ENCODE measurements around the gene VPS18.

Gene VPS18

DNA sequence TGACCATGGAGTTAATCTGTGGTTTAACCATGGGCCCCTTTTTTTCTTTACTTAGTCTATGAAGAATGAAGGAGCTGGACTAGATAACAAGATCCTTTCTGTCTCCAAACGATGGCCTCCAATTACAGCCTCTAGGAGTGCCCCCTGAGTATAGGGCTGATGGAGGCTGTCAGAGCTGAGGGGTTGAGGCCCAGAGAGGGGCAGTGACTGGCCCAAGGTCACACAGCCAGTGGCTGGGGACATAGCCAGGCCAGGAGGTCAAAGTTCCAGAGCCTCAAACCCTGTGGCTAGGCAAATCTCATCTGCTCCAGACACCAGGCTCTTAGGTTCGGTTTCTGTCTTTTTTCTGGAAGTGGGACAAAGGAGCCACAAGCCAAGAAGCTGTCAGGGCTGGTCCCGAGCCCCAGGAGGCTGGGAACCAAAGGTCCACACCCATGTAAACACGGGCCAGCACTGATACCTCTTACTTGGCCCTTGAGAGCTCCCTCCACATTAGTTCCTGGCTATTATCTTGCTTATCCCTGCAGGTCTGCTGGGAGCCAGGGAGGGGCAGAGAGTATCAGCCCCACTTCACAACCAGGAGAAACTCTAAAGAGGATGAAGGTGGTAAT lies 30.5 kb upstream of the VPS18 start:
- Histone ChIP-seq H3K4me3 (ENCODE audit: low read depth, low read length) (no peak overlapping the region), H3K9me3 (no peaks in the 10 kb centered on the region), H3K27me3 (no peaks in the 10 kb centered on the region), H3K36me3 (no peaks in the 10 kb centered on the region), H3K4me1 (no peaks in the 10 kb centered on the region)
- TF ChIP-seq, protein P1, sequence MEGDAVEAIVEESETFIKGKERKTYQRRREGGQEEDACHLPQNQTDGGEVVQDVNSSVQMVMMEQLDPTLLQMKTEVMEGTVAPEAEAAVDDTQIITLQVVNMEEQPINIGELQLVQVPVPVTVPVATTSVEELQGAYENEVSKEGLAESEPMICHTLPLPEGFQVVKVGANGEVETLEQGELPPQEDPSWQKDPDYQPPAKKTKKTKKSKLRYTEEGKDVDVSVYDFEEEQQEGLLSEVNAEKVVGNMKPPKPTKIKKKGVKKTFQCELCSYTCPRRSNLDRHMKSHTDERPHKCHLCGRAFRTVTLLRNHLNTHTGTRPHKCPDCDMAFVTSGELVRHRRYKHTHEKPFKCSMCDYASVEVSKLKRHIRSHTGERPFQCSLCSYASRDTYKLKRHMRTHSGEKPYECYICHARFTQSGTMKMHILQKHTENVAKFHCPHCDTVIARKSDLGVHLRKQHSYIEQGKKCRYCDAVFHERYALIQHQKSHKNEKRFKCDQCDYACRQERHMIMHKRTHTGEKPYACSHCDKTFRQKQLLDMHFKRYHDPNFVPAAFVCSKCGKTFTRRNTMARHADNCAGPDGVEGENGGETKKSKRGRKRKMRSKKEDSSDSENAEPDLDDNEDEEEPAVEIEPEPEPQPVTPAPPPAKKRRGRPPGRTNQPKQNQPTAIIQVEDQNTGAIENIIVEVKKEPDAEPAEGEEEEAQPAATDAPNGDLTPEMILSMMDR (IDR thresholded peaks at IDR 0.05; ENCODE audit: low read depth, low read length): no peak
- no peak for DNase-seq

DNA sequence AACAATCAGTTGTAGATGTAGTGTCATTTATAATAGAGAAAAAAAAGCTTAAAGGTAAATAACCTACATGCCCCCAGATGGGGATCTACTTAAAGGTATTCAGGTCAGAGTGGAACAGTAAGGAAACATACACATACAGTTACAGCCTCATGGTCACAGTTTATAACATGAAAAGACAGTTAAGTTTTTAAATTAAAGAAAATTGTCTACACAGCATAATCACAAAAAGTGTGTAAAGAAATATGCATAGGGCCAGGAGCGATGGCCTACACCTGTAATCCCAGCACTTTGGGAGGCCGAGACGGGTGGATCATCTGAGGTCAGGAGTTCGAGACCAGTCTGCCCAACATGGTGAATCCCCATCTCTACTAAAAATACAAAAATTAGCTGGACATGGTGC lies 27.1 kb upstream of the VPS18 start:
- Histone ChIP-seq H3K4me1 (no peaks in the 10 kb centered on the region), H3K9me3 (no peaks in the 10 kb centered on the region), H3K4me3 (ENCODE audit: low read depth, low read length) (no peak overlapping the region), H3K36me3 (no peaks in the 10 kb centered on the region), H3K27me3 (no peaks in the 10 kb centered on the region)
- TF ChIP-seq, protein P1 (IDR thresholded peaks at IDR 0.05; ENCODE audit: low read depth, low read length): no peak
- no peak for DNase-seq

DNA sequence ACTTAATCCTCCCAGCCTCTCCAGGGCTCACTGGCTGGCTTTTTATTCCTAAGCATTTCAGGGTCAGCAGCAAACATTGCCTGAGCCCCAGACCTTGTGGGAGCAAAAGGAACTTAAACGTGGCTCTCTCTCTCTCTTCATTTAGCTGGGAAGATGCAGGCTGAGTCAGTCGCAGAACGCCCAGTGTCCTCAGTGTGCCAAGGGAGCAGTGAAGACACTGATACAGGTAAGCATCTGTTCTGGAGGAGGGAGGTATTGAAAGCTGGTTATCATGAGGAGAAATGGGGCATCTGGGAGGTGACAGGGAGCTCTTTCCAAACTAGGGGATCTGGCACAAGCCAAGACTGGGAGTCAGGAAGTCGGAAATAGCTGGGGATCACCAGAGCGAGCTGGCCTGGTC lies 24.6 kb upstream of the VPS18 start:
- no peak overlapping the region for H3K4me3 ChIP-seq (ENCODE audit: low read depth, low read length)
- H3K27me3 ChIP-seq: no peaks in the 10 kb centered on the region
- H3K4me1 ChIP-seq: no peaks in the 10 kb centered on the region
- TF ChIP-seq, protein P1 (IDR thresholded peaks at IDR 0.05; ENCODE audit: low read depth, low read length): no peak
- DNase-seq: no peak
- no peaks in the 10 kb centered on the region for H3K36me3 ChIP-seq
- H3K9me3 ChIP-seq: no peaks in the 10 kb centered on the region

DNA sequence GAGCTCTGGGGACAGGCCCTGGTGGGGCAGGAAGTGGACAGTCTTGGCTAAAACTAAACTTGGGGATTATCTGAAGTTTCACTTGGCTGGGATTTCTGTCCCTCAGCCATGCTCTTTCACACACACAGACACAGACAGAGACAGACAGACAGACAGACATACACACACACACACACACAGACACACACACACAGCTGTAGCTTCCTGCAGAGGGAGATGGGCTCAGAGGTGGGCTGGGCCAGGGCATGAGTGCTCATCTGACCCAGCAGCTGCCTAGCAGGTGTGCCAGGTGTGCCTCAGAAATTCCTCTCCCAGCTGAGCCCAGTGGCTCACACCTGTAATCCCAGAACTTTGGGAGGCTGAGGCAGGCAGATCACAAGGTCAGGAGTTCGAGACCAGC lies 23.5 kb upstream of the VPS18 start:
- no peak overlapping the region for H3K4me3 ChIP-seq (ENCODE audit: low read depth, low read length)
- H3K36me3 ChIP-seq: no peaks in the 10 kb centered on the region
- no peaks in the 10 kb centered on the region for H3K4me1 ChIP-seq
- TF ChIP-seq, protein P1 (IDR thresholded peaks at IDR 0.05; ENCODE audit: low read depth, low read length): no peak
- H3K27me3 ChIP-seq: no peaks in the 10 kb centered on the region
- no peaks in the 10 kb centered on the region for H3K9me3 ChIP-seq
- DNase-seq: no peak

DNA sequence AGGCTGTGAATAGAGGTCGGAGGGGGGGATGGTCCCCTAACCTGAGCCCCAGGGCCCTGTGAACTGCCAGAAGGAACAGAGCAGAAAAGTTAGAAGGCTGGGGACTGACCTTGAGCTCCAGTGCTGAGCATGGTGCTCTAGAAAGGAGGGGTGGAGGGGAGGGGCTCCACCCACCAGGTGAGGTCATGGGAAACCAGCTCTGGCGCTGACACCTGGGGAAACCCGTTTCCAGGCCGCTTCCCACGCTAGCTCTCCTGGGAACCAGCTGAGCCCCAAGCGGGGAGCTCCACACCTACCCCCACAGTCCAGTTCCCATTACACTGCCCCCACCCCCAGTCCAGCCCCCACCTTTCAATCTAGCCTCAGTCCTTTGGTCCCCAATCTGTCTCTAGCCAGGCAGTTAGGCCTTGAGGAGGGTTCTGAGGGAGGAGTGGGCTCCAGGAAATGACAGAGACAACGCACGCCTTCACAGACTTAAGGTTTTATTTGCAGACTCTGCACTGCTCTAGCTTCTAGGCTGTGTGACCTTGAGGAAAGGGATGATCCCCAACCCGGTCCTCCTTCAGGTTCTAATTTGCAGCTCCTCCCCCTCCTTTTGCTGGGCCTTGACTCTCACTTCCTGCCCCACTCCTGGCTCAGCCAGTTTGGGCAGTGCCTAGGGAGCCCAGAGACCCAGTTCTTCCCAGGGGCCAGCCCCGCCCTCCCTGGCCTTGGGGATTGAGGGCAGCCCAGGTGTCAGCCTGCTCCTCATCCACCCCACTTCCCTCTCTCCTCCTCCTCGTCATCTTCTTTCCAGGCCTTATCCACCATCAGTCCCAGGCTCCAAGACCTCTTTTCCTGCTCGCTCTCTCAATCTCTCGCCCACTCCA lies 22.3 kb upstream of the VPS18 start:
- H3K4me3 ChIP-seq (ENCODE audit: low read depth, low read length): no peak overlapping the region

More for the DNA sequence above, 22.3 kb upstream of the VPS18 start:
- TF ChIP-seq, protein P1 (IDR thresholded peaks at IDR 0.05; ENCODE audit: low read depth, low read length): no peak
- no peaks in the 10 kb centered on the region for H3K27me3 ChIP-seq
- no peaks in the 10 kb centered on the region for H3K9me3 ChIP-seq
- H3K36me3 ChIP-seq: no peaks in the 10 kb centered on the region
- DNase-seq: no peak
- H3K4me1 ChIP-seq: no peaks in the 10 kb centered on the region

All from BE2C (cell line).